ENCODE measurements around the gene GPLD1.

DNA sequence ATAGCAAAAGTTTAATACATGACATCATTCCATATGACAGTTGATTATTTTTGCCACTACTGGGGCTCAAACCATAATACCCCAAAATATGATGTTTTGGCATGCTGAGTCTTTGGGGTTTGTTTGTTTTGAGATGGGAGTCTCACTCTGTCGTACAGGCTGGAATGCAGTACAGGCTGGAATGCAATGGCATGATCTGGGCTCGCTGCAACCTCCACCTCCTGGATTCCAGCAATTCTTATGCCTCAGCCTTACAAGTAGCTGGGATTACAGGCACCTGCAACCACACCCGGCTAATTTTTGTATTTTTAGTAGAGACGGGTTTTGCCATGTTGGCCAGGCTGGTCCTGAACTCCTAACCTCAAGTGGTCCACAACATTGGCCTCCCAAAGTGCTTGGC is 87.9 kb downstream of the GPLD1 start:
- no peak for TF ChIP-seq CTCF (IDR thresholded peaks at IDR 0.05)
- no peak for TF ChIP-seq POLR2A (IDR thresholded peaks at IDR 0.05)
